T-helper 1 cell (primary cell): Measurements from ENCODE around the gene RBM25.

Experiments
- DNase-seq, 5 donors: peaks; one replicate each; pipeline ENCODE4 v3.0.0-alpha.2; 2012 to 2020

RBM25 gene

DNA sequence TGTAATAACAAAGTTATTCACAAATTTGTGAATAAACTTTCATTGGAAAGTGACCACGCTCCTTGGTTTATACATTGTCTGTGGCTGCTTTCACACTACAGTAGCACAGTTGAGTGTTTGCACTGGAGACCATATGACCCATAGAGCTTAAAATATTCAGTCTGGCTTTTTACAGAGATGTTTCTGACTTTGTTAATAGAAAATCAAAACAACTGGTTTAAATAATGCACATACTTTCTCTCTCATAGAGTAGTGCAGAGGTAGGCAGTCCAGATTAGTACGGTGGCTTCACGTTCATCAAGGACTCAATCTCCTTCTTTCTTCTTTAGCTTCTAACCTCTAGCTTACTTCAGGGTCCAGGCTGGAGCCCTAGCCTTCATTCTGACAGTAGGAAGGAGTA is 114.2 kb downstream of the RBM25 start:
- no peak for DNase-seq

DNA sequence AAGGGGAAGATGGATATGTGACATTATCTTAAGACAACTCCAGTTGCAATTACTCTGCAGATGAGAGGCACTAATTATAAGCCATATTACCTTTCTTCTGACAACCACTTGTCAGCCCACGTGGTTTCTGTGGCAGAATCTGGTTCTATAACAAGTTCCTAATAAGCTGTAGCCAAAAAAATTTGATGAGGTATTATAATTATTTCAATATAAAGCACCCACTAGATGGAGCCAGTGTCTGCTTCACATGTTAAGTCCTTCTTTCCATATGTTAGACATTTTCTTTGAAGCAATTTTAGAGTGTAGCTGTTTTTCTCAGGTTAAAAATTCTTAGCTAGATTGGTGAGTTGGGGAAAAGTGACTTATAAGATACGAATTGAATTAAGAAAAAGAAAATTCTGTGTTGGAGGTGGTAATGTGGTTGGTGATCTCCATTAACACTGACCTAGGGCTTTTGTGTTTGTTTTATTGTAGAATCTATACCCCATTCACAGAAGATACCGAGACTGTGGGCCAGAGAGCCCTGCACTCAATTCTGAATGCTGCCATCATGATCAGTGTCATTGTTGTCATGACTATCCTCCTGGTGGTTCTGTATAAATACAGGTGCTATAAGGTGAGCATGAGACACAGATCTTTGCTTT is 114.9 kb downstream of the RBM25 start:
- DNase-seq = peak in 2 of 5 donors; percentile 2 to 39
